Sigmoid colon (tissue), 7 donors: Measurements from ENCODE around the gene IFNL1. TPM values are rescaled to one million over a fixed set of nuclear protein-coding genes. Genes with fewer than 3 reads are reported as not detected.
"Not testable (repeated sequence)": the region's sequence is repeated elsewhere in the genome, so short reads cannot be mapped to it uniquely, and the experiment has no call there.

Source experiments
- DNase-seq: peaks from one replicate; pipeline ENCODE4 v3.0.0-alpha.2; 2019
- H3K27ac ChIP-seq, 4 donors: fragments of 200-600 bp; sonication (generic); one replicate each; pipeline ENCODE4 v1.5.1; 2016 to 2019; ENCODE audit warnings: mild to moderate bottlenecking in 1 of 4
- H3K27me3 ChIP-seq, 3 donors: fragments of 200-600 bp; sonication (generic); one replicate each; pipeline ENCODE4 v1.5.1; 2019; ENCODE audit warnings: mild to moderate bottlenecking in 1 of 3
- H3K36me3 ChIP-seq, 4 donors: fragments of 200-600 bp; sonication (generic); one replicate each; pipeline ENCODE4 v1.5.1; 2016 to 2019
- H3K4me1 ChIP-seq, 4 donors: fragments of 200-600 bp; sonication (generic); one replicate each; pipeline ENCODE4 v1.5.1; 2017 to 2019
- H3K4me3 ChIP-seq, 4 donors: fragments of 200-600 bp; sonication (generic); one replicate each; pipeline ENCODE4 v1.5.1; 2017 to 2019; ENCODE audit warnings: mild to moderate bottlenecking in 2 of 4, moderate library complexity in 1 of 4
- H3K9me3 ChIP-seq, 4 donors: fragments of 200-600 bp in 3 of 4; sonication (generic) in 3 of 4; one replicate each; pipeline versions ENCODE4 v1.5.1 to v1.6.1; 2013 to 2019
- CTCF ChIP-seq, 4 experiments: fragments of 450-650 bp in 3 of 4; fragments of 200-600 bp in 1 of 4; IDR thresholded peaks; one replicate each; pipeline ENCODE4 v1.5.1; 2016 to 2019; ENCODE audit warnings: antibody characterized with exemption in 4 of 4, mild to moderate bottlenecking in 3 of 4, moderate library complexity in 2 of 4
- EP300 ChIP-seq, 4 donors: sonication (generic); formaldehyde crosslinking; IDR thresholded peaks; one replicate each; pipeline ENCODE4 v1.6.1; 2017; ENCODE audit warnings: antibody characterized with exemption in 4 of 4
- POLR2A ChIP-seq, 2 donors: fragments of 450-650 bp; IDR thresholded peaks; one replicate each; pipeline ENCODE4 v1.6.1; 2016; ENCODE audit warnings: antibody characterized with exemption in 2 of 2, mild to moderate bottlenecking in 2 of 2, moderate library complexity in 2 of 2
- POLR2AphosphoS5 ChIP-seq, 4 donors: sonication (generic); formaldehyde crosslinking; IDR thresholded peaks; one replicate each; pipeline ENCODE4 v1.6.1; 2017; ENCODE audit warnings: antibody characterized with exemption in 4 of 4
- WGBS, 2 donors: extraction: QIAGEN DNeasy Blood & Tissue Kit; methylation state at CpG; one replicate each; pipeline ENCODE4 v1.1.7; 2013; 5-methylcytosine and 5-hydroxymethylcytosine counted together
- intact Hi-C: fragments of 100-400 bp; cut with DNase I; formaldehyde crosslinking; loops from one replicate; pipeline ENCODE4 v1.15.1; 2023
- polyA plus RNA-seq, 3 donors: library from polyadenylated mRNA; stranded (reverse); fragments of 200-250 nt; gene quantifications; one replicate each; pipeline ENCODE4 v1.2.3, GENCODE V29; 2013
- total RNA-seq, 4 donors: library from RNA; depleted of rRNA; stranded (reverse); fragments of >200 nt; gene quantifications; one replicate each; pipeline ENCODE4 v1.1.0, GENCODE V29; 2016
- donor health status: healthy with polysubstance abuse.
- donor health status: Bipolar disorder and iron deficiency.
- donor health status: healthy.

The IFNL1 gene
- total and polyA plus RNA-seq, 7 donors, result 0.09 TPM; not detected in 6

- H3K4me1 ChIP-seq, result peaks cover 0 to 1% (median under 1%) of the 10 kb centered on the region in 4 donors
- H3K9me3 ChIP-seq, result no peaks in the 10 kb centered on the region
- H3K27me3 ChIP-seq, result peaks cover 4 to 36% (median 11%) of the 10 kb centered on the region in 3 donors
- H3K4me3 ChIP-seq, result no peak overlapping the region
- intact Hi-C loops, result no loop called here
- no peak overlapping the region for H3K27ac ChIP-seq
- DNase-seq, result no peak
- no peak for TF ChIP-seq CTCF (IDR thresholded peaks at IDR 0.05)
- TF ChIP-seq EP300 (IDR thresholded peaks at IDR 0.05), result no peak
- TF ChIP-seq POLR2A (IDR thresholded peaks at IDR 0.05), result no peak
- TF ChIP-seq POLR2AphosphoS5 (IDR thresholded peaks at IDR 0.05), result no peak
- no peaks in the 10 kb centered on the region for H3K36me3 ChIP-seq
- WGBS, 2 donors, result 61 to 75% methylated on average over 9 of the region's 9 CpGs
Measured at GRCh38 chr19:39270036-39270871, 26.0 kb upstream of the IFNL1 start.

GRCh38 chr19:39273859-39274258, 22.3 kb upstream of the IFNL1 start:
- H3K36me3 ChIP-seq, H3K4me1 ChIP-seq, intact Hi-C loops, DNase-seq, H3K27ac ChIP-seq, H3K9me3 ChIP-seq, H3K4me3 ChIP-seq: not testable (repeated sequence)
- peaks cover 0 to 22% (median 6%) of the 10 kb centered on the region in 3 donors for H3K27me3 ChIP-seq
- WGBS, 2 donors, result 85 to 86% methylated on average over 5 of the region's 5 CpGs

- Histone ChIP-seq H3K4me3 (no peak overlapping the region), H3K4me1 (no peaks in the 10 kb centered on the region), H3K27me3 (peaks cover 0 to 20% (median 6%) of the 10 kb centered on the region in 3 donors), H3K9me3 (no peaks in the 10 kb centered on the region), H3K27ac (no peak overlapping the region), H3K36me3 (no peaks in the 10 kb centered on the region)
- no peak for DNase-seq
- TF ChIP-seq POLR2AphosphoS5 (IDR thresholded peaks at IDR 0.05) (no peak), CTCF (IDR thresholded peaks at IDR 0.05) (no peak), EP300 (IDR thresholded peaks at IDR 0.05) (no peak), POLR2A (IDR thresholded peaks at IDR 0.05) (no peak)
- intact Hi-C loops, result no loop called here
- 86 to 87% methylated on average over 5 of the region's 5 CpGs for WGBS, 2 donors
Measured at GRCh38 chr19:39275578-39275977, 20.6 kb upstream of the IFNL1 start.

- Histone ChIP-seq H3K9me3 (peaks cover 0 to 2% (median 0%) of the 10 kb centered on the region in 4 donors), H3K36me3 (no peaks in the 10 kb centered on the region), H3K27ac (no peak overlapping the region), H3K4me3 (no peak overlapping the region), H3K27me3 (peaks cover 0 to 14% (median 0%) of the 10 kb centered on the region in 3 donors), H3K4me1 (no peaks in the 10 kb centered on the region)
- intact Hi-C loops, result no loop called here
- no peak for DNase-seq
- WGBS, 2 donors, result 90 to 94% methylated on average over 5 of the region's 5 CpGs
- no peak for TF ChIP-seq EP300 (IDR thresholded peaks at IDR 0.05)
- no peak for TF ChIP-seq POLR2AphosphoS5 (IDR thresholded peaks at IDR 0.05)
- no peak for TF ChIP-seq POLR2A (IDR thresholded peaks at IDR 0.05)
- TF ChIP-seq CTCF (IDR thresholded peaks at IDR 0.05), result no peak
Measured at GRCh38 chr19:39276740-39277139, 19.5 kb upstream of the IFNL1 start.

- Histone ChIP-seq H3K9me3 (peaks cover 0 to 10% (median 0%) of the 10 kb centered on the region in 4 donors), H3K4me1 (no peaks in the 10 kb centered on the region), H3K4me3 (no peak overlapping the region), H3K36me3 (no peaks in the 10 kb centered on the region), H3K27me3 (peaks cover 0 to 13% (median 0%) of the 10 kb centered on the region in 3 donors), H3K27ac (no peak overlapping the region)
- intact Hi-C loops, result no loop called here
- WGBS, 2 donors, result 45 to 67% methylated on average over 7 of the region's 7 CpGs
- no peak for DNase-seq
- TF ChIP-seq CTCF (IDR thresholded peaks at IDR 0.05) (no peak), POLR2A (IDR thresholded peaks at IDR 0.05) (no peak), POLR2AphosphoS5 (IDR thresholded peaks at IDR 0.05) (no peak), EP300 (IDR thresholded peaks at IDR 0.05) (no peak)
Measured at GRCh38 chr19:39277598-39277997, 18.6 kb upstream of the IFNL1 start.
